D721Med (cell line): ENCODE measurements around the gene PRDM10.

Source experiments
- DNase-seq: peaks from one replicate; pipeline ENCODE4 v3.0.0; 2011; ENCODE audit warnings: low spot score; ENCODE audit not compliant: insufficient read length
- FAIRE-seq: peaks from 2 replicates; lab custom pipeline; 2011; peaks lifted over from hg19 to GRCh38; lab: Jason Lieb, UNC
- TF ChIP-seq, protein P1 (sequence below): IDR thresholded peaks from 2 replicates; pipeline ENCODE4 v1.5.1; 2012; ENCODE audit warnings: mild to moderate bottlenecking, control low read depth; ENCODE audit not compliant: insufficient read depth; ENCODE audit errors: missing control alignments

Gene PRDM10, protein sequence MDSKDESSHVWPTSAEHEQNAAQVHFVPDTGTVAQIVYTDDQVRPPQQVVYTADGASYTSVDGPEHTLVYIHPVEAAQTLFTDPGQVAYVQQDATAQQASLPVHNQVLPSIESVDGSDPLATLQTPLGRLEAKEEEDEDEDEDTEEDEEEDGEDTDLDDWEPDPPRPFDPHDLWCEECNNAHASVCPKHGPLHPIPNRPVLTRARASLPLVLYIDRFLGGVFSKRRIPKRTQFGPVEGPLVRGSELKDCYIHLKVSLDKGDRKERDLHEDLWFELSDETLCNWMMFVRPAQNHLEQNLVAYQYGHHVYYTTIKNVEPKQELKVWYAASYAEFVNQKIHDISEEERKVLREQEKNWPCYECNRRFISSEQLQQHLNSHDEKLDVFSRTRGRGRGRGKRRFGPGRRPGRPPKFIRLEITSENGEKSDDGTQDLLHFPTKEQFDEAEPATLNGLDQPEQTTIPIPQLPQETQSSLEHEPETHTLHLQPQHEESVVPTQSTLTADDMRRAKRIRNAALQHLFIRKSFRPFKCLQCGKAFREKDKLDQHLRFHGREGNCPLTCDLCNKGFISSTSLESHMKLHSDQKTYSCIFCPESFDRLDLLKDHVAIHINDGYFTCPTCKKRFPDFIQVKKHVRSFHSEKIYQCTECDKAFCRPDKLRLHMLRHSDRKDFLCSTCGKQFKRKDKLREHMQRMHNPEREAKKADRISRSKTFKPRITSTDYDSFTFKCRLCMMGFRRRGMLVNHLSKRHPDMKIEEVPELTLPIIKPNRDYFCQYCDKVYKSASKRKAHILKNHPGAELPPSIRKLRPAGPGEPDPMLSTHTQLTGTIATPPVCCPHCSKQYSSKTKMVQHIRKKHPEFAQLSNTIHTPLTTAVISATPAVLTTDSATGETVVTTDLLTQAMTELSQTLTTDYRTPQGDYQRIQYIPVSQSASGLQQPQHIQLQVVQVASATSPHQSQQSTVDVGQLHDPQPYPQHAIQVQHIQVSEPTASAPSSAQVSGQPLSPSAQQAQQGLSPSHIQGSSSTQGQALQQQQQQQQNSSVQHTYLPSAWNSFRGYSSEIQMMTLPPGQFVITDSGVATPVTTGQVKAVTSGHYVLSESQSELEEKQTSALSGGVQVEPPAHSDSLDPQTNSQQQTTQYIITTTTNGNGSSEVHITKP

DNA sequence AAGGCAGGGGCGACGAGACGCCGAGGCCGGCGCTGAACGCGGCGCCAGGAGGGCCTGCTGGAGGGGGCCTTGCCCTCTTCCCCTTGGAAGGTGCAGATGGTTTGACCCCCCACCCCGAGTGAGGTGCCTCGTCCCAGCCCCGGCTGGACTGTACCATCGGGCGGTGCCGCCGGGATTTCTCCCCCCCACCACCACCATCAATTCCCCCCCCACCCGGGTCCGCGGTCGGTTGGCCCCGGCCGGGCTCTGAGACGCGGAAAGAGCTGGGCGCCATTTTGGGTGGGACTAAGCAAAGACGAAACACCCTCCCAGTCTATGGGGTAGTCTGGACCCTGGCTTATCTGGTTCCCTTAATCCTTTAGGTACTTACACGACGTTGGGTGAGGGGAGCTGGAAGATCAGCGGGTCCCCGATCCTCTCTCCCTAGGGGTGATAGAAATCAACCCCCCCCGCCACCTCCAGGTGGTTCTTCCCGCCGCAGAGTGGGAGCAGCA, at the start of gene PRDM10:
Gene PRDM10 (minus strand): TSS at position 484 of the 494 bp plus-strand sequence. CDS start 41,871 bp downstream, outside the sequence.
- TF ChIP-seq, protein P1, sequence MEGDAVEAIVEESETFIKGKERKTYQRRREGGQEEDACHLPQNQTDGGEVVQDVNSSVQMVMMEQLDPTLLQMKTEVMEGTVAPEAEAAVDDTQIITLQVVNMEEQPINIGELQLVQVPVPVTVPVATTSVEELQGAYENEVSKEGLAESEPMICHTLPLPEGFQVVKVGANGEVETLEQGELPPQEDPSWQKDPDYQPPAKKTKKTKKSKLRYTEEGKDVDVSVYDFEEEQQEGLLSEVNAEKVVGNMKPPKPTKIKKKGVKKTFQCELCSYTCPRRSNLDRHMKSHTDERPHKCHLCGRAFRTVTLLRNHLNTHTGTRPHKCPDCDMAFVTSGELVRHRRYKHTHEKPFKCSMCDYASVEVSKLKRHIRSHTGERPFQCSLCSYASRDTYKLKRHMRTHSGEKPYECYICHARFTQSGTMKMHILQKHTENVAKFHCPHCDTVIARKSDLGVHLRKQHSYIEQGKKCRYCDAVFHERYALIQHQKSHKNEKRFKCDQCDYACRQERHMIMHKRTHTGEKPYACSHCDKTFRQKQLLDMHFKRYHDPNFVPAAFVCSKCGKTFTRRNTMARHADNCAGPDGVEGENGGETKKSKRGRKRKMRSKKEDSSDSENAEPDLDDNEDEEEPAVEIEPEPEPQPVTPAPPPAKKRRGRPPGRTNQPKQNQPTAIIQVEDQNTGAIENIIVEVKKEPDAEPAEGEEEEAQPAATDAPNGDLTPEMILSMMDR: no peak
- FAIRE-seq (no peak), DNase-seq (peak; percentile 51)

DNA sequence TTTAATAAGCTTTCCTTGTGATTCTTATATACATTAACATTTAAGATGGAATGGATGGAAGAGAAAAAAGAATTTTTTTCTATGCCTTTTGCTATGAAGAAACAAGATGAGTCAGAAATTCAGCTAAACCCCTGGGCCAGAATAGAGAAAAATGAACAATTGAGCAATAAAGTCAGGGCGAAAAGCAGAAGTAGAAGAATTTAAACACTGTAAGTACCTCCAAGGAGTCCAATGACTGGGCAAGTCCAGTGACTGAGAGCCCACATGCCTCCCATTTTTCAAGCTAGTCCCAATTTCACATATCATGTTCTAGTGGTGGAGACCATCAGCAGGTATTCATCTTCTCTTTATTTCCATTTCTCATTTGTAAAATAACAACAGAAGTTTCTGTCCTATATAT, 48.4 kb upstream of the PRDM10 start:
- FAIRE-seq: no peak
- TF ChIP-seq, protein P1: no peak
- DNase-seq: no peak

DNA sequence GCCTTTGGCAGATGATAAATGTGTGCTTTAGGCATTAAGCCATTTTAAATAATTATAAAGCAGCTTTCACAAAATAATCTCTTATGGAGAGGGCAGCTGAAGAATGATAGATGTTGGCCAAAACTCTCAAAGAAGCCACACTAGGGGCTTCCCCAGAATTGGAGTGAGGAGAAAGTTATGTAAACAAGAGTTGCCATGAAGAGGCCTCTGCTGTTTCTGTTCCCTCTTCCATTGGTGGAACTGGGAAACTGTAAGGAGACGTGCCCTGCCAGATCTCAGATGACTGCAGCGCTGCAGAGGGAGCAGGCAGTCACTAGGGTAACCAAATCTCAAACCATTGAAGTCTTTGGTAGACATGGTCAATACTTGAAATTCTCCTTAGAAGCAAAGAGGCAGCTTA, 47.6 kb upstream of the PRDM10 start:
- DNase-seq (no peak), FAIRE-seq (no peak)
- TF ChIP-seq, protein P1: no peak

DNA sequence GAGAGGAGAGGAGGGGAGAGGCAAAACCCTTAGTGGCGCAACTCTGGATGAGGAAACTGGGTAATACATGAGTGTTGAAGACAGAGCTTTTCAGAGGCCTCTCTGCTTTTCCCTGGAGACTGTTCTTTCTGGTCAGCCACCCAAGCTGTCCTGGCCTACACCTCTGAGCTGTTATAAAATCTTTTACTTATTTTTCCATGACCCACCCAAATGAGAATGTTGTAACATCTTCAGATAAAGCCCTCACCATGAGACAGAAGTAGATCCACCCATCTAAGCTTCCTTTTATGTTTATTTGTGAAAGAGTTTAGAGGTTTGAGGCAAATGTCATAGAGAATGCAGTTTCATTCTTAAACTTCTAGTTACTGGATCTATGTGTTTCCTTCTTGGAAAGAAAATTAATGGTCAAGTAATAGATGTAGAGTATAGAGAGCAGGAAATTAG, 46.7 kb upstream of the PRDM10 start:
- no peak for DNase-seq
- TF ChIP-seq, protein P1: no peak
- no peak for FAIRE-seq

DNA sequence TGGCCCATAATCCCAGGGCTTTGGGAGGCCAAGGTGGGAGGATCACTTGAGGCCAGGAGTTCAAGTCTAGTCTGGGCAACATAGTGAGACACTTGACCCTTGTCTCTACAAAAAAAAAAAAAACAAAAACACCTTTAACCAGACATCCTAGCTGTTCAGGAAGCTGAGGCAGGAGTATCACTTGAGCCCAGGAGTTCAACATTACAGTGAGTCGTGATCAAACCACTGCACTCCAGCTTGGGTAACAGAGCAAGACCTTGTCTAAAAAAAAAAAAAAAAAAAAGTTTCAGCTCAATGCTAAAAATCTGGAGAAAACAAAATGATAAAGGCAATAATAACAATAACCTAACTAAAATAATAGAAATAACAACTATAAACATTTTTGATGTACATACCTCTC, 44.5 kb upstream of the PRDM10 start:
- TF ChIP-seq, protein P1: no peak
- FAIRE-seq: no peak
- no peak for DNase-seq

DNA sequence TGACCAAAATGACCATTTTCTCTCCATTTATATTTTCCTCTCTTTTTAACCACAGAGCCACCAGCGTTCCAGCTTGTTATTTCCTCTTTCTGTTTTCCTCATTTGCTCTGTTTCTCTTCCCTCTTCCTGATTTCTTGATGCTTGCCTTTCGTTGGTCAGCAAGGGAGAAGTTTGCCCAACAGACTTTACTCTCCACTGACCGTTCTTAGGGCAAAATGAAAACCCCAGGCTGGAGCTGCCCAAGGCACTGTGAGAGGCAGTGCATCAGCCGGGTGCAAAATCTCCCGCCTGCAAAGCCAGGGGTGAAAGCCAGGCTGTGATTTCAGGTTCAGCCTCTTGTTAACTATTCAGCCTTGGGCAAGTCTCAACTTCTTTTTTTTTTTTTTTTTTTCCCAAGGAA, 40.9 kb upstream of the PRDM10 start:
- no peak for FAIRE-seq

More for the DNA sequence above, 40.9 kb upstream of the PRDM10 start:
- no peak for DNase-seq
- TF ChIP-seq, protein P1: no peak
